HL-60 (cell line): ENCODE results near the gene TMEM101.

Source experiments
- CTCF ChIP-seq: IDR thresholded peaks from one replicate; pipeline ENCODE4 v1.5.1; 2011; ENCODE audit warnings: low read length, control low read depth, inconsistent platforms; ENCODE audit not compliant: insufficient read depth
- GABPA ChIP-seq: IDR thresholded peaks from 2 replicates; pipeline ENCODE4 v1.6.1; 2012; ENCODE audit warnings: low read depth
- POLR2AphosphoS5 ChIP-seq: IDR thresholded peaks from 2 replicates; pipeline ENCODE4 v1.6.1; 2012; ENCODE audit warnings: low read depth
- REST ChIP-seq: IDR thresholded peaks from 2 replicates; pipeline ENCODE4 v1.6.1; 2012; ENCODE audit warnings: low read depth; ENCODE audit not compliant: insufficient replicate concordance
- SPI1 ChIP-seq: IDR thresholded peaks from 2 replicates; pipeline ENCODE4 v1.6.1; 2012; ENCODE audit warnings: low read depth, mild to moderate bottlenecking, borderline replicate concordance

- TF ChIP-seq CTCF: no peak
- TF ChIP-seq SPI1: no peak
- no peak for TF ChIP-seq REST
- no peak for TF ChIP-seq POLR2AphosphoS5
- no peak for TF ChIP-seq GABPA
Observed at GRCh38 chr17:43979671-43980070, 35.1 kb downstream of the TMEM101 start.
